Measurements from ENCODE around the gene SRRM1. TPM values are rescaled to one million over a fixed set of nuclear protein-coding genes. Genes with fewer than 3 reads are reported as not detected.
A peak's percentile ranks its signal among the peaks of the same experiment; 100 is the strongest.

The SRRM1 gene
- total and polyA plus RNA-seq, 11 donors: 30.3 to 97.0 (median 61.4) TPM

- intact Hi-C loops (cut with DNase I): loop anchor here (5.0 to 10.0 kb wide), 9 partner anchors 97 to 444 kb away; partner anchors contain the start of genes NIPAL3 (in 4 of the 10) and STPG1 (in 3 of the 10)
- TF ChIP-seq, protein P1, sequence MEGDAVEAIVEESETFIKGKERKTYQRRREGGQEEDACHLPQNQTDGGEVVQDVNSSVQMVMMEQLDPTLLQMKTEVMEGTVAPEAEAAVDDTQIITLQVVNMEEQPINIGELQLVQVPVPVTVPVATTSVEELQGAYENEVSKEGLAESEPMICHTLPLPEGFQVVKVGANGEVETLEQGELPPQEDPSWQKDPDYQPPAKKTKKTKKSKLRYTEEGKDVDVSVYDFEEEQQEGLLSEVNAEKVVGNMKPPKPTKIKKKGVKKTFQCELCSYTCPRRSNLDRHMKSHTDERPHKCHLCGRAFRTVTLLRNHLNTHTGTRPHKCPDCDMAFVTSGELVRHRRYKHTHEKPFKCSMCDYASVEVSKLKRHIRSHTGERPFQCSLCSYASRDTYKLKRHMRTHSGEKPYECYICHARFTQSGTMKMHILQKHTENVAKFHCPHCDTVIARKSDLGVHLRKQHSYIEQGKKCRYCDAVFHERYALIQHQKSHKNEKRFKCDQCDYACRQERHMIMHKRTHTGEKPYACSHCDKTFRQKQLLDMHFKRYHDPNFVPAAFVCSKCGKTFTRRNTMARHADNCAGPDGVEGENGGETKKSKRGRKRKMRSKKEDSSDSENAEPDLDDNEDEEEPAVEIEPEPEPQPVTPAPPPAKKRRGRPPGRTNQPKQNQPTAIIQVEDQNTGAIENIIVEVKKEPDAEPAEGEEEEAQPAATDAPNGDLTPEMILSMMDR (IDR thresholded peaks at IDR 0.05): no peak
- peaks cover 0 to 17% (median 8%) of the 10 kb centered on the region in 12 donors for H3K4me1 ChIP-seq
- no peaks in the 10 kb centered on the region for H3K27me3 ChIP-seq
- no peaks in the 10 kb centered on the region for H3K36me3 ChIP-seq
- WGBS, 4 donors: 92 to 96% (median 93%) methylated on average over 2 of the region's 2 CpGs
- ATAC-seq (no peak), DNase-seq (no peak)
- H3K4me3 ChIP-seq: no peak overlapping the region
- no peak overlapping the region for H3K27ac ChIP-seq
- H3K9me3 ChIP-seq: no peaks in the 10 kb centered on the region
Measured at GRCh38 chr1:24639094-24639493, 4.0 kb upstream of the SRRM1 start.

GRCh38 chr1:24639881-24640280, 3.2 kb upstream of the SRRM1 start:
- TF ChIP-seq, protein P1 (IDR thresholded peaks at IDR 0.05): no peak
- no peak for TF ChIP-seq POLR2A (IDR thresholded peaks at IDR 0.05)
- H3K27me3 ChIP-seq: no peaks in the 10 kb centered on the region
- intact Hi-C loops (cut with DNase I): loop anchor here (5.0 to 10.0 kb wide), 9 partner anchors 98 to 445 kb away; partner anchors contain the start of genes NIPAL3 (in 5 of the 10) and STPG1 (in 4 of the 10)
- no peak for ATAC-seq
- H3K9me3 ChIP-seq: no peaks in the 10 kb centered on the region
- no peaks in the 10 kb centered on the region for H3K36me3 ChIP-seq
- H3K4me1 ChIP-seq: peaks cover 0 to 25% (median 16%) of the 10 kb centered on the region in 12 donors
- no peak overlapping the region for H3K4me3 ChIP-seq
- WGBS, 4 donors: 75 to 82% (median 77%) methylated on average over 4 of the region's 4 CpGs
- no peak for DNase-seq
- H3K27ac ChIP-seq: peak overlapping the region in 1 of 12 donors; percentile 37

DNA sequence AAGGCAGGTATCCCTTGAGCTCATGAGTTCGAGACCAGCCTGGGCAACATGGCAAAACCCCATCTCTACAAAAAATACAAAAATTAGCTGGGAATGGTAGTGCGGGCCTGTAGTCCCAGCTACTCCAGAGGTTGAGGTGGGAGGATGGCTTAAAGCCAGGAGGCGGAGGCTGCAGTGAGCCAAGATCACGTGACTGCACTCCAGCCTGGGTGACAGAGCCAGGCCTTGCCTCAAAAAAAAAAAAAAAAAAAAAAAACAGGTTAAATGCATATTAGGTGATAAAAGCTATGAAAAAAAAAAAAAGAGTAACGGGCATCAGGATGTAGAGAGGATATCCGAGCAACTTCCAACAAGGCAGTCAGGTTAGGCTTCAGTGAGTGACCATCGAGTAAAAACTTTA, 2.8 kb upstream of the SRRM1 start:
- DNase-seq (peak in 3 of 5 donors; percentile 29 to 55 (median 31)), ATAC-seq (no peak)
- peak overlapping the region in 1 of 12 donors; percentile 37 for H3K27ac ChIP-seq
- no peak overlapping the region for H3K4me3 ChIP-seq
- H3K27me3 ChIP-seq: no peaks in the 10 kb centered on the region
- peaks cover 0 to 29% (median 20%) of the 10 kb centered on the region in 12 donors for H3K4me1 ChIP-seq
- peaks cover 0 to 3% (median 0%) of the 10 kb centered on the region in 9 donors for H3K36me3 ChIP-seq
- H3K9me3 ChIP-seq: no peaks in the 10 kb centered on the region
- intact Hi-C loops (cut with DNase I): loop anchor here in 1 of 10 donors (10.0 kb wide), 1 partner anchor 225 kb away; the partner anchor contains the start of genes NIPAL3 and STPG1
- TF ChIP-seq, protein P1 (IDR thresholded peaks at IDR 0.05): no peak
- no peak for TF ChIP-seq POLR2A (IDR thresholded peaks at IDR 0.05)
- 59 to 68% (median 63%) methylated on average over 7 of the region's 7 CpGs for whole genome bisulfite sequencing, 4 donors

DNA sequence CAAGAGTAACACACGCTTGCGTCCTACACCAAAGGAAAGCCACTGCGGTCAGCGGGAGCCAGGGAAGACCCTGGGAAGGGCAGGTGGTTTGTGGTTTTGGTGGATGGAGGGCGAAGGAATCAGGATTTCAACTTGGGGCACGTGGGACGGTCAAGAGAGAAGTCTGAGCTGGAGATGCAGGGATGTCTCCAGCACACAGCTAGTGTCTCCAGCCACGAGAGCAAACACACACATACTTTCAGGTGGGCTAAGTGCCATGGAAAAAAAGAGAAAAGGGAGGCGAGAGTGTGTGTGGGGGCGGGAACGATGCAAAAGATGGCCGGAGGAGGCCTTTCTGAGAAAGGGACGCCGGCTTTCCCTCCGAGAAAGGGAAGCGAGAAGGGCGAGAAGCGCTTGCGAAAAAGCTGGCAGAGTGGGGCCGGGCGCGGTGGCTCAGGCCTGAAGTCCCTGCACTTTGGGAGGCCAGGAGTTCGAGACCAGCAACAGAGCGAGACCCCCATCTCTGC, 1.4 kb upstream of the SRRM1 start:
- H3K27ac ChIP-seq: peak overlapping the region; percentile 94 to 100 (median 99)
- H3K36me3 ChIP-seq: peaks cover 0 to 17% (median 14%) of the 10 kb centered on the region in 9 donors
- WGBS, 4 donors: 29 to 34% (median 31%) methylated on average over 24 of the region's 24 CpGs
- no peak for TF ChIP-seq POLR2A (IDR thresholded peaks at IDR 0.05)
- TF ChIP-seq, protein P1 (IDR thresholded peaks at IDR 0.05): no peak
- no peak for ATAC-seq
- intact Hi-C loops (cut with DNase I): loop anchor here in 2 of 10 donors (1.0 to 10.0 kb wide), 3 partner anchors 103 to 227 kb away; partner anchors contain the start of genes CLIC4 (in 2 of the 2), NIPAL3 (in 1 of the 2) and STPG1 (in 1 of the 2)
- H3K27me3 ChIP-seq: no peaks in the 10 kb centered on the region
- DNase-seq: peak; percentile 27 to 67 (median 42)
- H3K9me3 ChIP-seq: no peaks in the 10 kb centered on the region
- peaks cover 0 to 37% (median 25%) of the 10 kb centered on the region in 12 donors for H3K4me1 ChIP-seq
- H3K4me3 ChIP-seq: peak overlapping the region; percentile 71 to 98 (median 88)

Measured in heart left ventricle (tissue), 16 donors.